ENCODE measurements around the gene PHLDA3.
"Not testable (repeated sequence)": the region's sequence is repeated elsewhere in the genome, so short reads cannot be mapped to it uniquely, and the experiment has no call there.

- not testable (repeated sequence) for TF ChIP-seq TAF1 (IDR thresholded peaks at IDR 0.05; ENCODE audit: low read depth, low read length); POLR2A (IDR thresholded peaks at IDR 0.05; ENCODE audit: low read depth, low read length); POLR2AphosphoS5 (IDR thresholded peaks at IDR 0.05; ENCODE audit: low read depth, low read length); PAX5 (IDR thresholded peaks at IDR 0.05; ENCODE audit: insufficient read depth, low read length, severe bottlenecking); SPI1 (IDR thresholded peaks at IDR 0.05; ENCODE audit: low read depth, low read length); POU2F2 (IDR thresholded peaks at IDR 0.05; ENCODE audit: low read depth, low read length)
Observed at GRCh38 chr1:201478666-201479065, 9.7 kb upstream of the PHLDA3 start.

All from GM12891 (cell line).